ENCODE results near the gene GPR82.
"Not testable (repeated sequence)": the region's sequence is repeated elsewhere in the genome, so short reads cannot be mapped to it uniquely, and the experiment has no call there.

Gene GPR82, protein sequence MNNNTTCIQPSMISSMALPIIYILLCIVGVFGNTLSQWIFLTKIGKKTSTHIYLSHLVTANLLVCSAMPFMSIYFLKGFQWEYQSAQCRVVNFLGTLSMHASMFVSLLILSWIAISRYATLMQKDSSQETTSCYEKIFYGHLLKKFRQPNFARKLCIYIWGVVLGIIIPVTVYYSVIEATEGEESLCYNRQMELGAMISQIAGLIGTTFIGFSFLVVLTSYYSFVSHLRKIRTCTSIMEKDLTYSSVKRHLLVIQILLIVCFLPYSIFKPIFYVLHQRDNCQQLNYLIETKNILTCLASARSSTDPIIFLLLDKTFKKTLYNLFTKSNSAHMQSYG

DNA sequence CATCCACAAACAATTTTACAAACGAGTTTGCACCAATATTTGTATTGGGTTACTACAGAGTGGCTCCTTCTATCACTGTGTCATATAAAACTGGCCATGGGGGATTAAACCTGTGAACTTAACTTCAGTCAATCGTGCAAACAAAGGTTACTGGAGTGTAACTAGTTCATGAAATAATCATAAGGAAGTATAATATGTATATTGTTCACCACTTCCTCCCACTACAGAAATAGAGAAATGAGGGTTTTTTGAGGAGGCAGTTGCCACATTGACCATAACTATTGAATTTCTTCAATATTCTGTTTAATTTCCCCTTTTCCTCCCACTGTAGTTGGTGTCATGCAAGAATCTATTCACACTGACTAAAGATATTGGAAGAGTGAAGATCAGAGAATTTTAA, at the start of gene GPR82:
Gene GPR82, plus strand, starts transcription at position 356 of the 400 bp plus-strand sequence. CDS start 2,846 bp downstream, outside the sequence.
- Mint-ChIP-seq H3K4me1 (peaks cover 65% of the 10 kb centered on the region), H3K4me3 (no peak within 1 kb of the TSS), H3K9me3 (peaks cover 5% of the 10 kb centered on the region), H3K27ac (peak within 1 kb of the TSS; percentile 86), H3K36me3 (ENCODE audit: low read depth) (peaks cover 20% of the 10 kb centered on the region), H3K27me3 (no peaks in the 10 kb centered on the region)
- DNase-seq (no peak), ATAC-seq (no peak)

- not testable (repeated sequence) for H3K27ac Mint-ChIP-seq; DNase-seq; H3K4me3 Mint-ChIP-seq; H3K27me3 Mint-ChIP-seq; H3K36me3 Mint-ChIP-seq (ENCODE audit: low read depth); ATAC-seq; H3K9me3 Mint-ChIP-seq
- peaks cover 15% of the 10 kb centered on the region for H3K4me1 Mint-ChIP-seq
These were observed 47.6 kb upstream of the GPR82 start for GRCh38 chrX:41676361-41676760.

DNA sequence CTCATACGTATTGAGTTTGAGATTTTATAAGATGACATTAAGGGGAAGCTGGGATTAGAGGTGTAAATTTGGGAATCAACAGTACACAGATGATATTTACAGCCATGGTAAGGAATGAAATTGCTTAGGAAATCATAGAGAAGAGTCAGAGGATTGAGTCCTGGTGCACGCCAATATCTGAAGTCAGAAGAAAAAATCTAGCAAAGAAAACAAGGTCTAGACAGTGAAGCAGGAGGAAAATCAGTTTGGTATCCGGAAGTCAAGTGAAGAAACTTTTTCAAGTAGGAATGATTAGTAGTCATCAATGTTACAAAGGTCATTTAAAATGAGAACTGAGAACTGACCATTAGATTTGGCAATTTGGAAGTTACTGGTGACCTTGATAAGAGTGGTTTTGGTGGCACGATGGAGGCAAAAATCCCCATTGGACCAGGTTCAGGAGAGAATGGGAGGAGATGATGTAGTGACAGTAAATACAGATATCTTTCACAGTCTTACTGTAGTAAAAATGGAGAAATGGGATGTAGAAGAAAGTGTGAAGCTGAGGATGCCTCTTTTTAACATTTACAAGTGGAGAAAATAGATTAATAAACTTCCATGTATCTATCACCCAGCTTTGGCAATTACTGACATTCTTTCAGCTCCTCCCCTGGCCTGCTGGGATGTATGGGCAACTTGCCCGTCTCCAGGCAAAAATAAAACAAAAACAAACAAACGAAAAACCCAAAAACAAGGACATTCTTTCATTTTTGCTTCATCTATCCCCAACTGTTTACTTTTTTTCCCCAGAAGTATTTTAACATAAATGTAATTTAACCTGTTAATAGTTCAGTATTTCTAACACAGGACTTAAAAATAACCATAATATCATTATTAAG, 46.6 kb upstream of the GPR82 start:
- H3K9me3 Mint-ChIP-seq = no peaks in the 10 kb centered on the region
- no peaks in the 10 kb centered on the region for H3K27me3 Mint-ChIP-seq
- peaks cover 12% of the 10 kb centered on the region for H3K4me1 Mint-ChIP-seq
- no peak overlapping the region for H3K4me3 Mint-ChIP-seq
- H3K36me3 Mint-ChIP-seq (ENCODE audit: low read depth) = peaks cover 7% of the 10 kb centered on the region
- DNase-seq (no peak), ATAC-seq (no peak)
- H3K27ac Mint-ChIP-seq = no peak overlapping the region

DNA sequence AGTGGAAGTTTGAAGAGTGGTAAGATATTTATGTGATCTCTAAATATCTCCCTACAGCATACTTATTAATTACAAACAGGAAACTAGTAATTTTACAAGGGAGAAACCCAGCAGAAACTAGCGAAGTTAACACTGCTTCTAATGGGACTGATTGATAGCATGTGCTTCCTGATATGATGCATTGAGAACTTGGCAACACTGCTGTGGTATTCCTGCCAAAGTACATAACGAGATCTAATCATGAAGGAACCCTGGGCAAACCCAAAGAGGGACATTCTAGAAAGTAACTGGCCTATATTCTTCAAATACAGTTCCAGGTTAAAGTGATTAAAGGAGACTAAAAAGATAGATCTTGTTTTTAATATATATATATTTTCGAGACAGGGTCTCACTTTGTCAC, 39.8 kb upstream of the GPR82 start:
- DNase-seq = no peak
- no peak overlapping the region for H3K27ac Mint-ChIP-seq

GRCh38 chrX:41684940-41685339, 39.0 kb upstream of the GPR82 start:
- no peak for DNase-seq
- no peak for ATAC-seq
- Mint-ChIP-seq H3K9me3 (no peaks in the 10 kb centered on the region), H3K4me3 (no peak overlapping the region), H3K27ac (no peak overlapping the region), H3K36me3 (ENCODE audit: low read depth) (no peaks in the 10 kb centered on the region), H3K4me1 (peaks cover 30% of the 10 kb centered on the region), H3K27me3 (no peaks in the 10 kb centered on the region)

More for the DNA sequence above, 39.8 kb upstream of the GPR82 start:
- Mint-ChIP-seq H3K36me3 (ENCODE audit: low read depth) (no peaks in the 10 kb centered on the region), H3K27me3 (no peaks in the 10 kb centered on the region), H3K4me1 (peaks cover 26% of the 10 kb centered on the region), H3K4me3 (no peak overlapping the region), H3K9me3 (no peaks in the 10 kb centered on the region)
- ATAC-seq = no peak

DNA sequence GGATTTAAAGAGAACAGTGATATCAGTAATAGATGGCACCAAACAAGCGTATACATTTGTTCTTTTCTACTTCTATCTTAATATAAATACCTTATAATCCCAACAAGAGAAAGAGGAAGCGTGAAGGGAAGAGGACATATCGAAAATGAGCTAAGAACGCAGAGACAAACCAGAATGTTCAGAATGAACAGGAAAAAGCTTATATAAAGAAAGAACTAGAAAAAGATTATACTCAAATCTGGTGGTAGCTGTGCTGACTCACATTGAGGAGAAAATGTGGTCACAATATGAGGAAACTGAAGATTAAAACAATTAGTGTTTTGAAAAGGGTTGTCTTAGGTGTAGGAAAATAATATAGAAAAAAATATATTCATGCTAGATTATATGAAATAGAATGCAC, 37.2 kb upstream of the GPR82 start:
- H3K27me3 Mint-ChIP-seq = no peaks in the 10 kb centered on the region
- H3K9me3 Mint-ChIP-seq = no peaks in the 10 kb centered on the region
- no peaks in the 10 kb centered on the region for H3K36me3 Mint-ChIP-seq (ENCODE audit: low read depth)
- ATAC-seq = no peak
- no peak for DNase-seq
- H3K4me3 Mint-ChIP-seq = no peak overlapping the region
- peaks cover 38% of the 10 kb centered on the region for H3K4me1 Mint-ChIP-seq
- H3K27ac Mint-ChIP-seq = no peak overlapping the region

- Mint-ChIP-seq H3K27me3 (no peaks in the 10 kb centered on the region), H3K9me3 (no peaks in the 10 kb centered on the region), H3K36me3 (ENCODE audit: low read depth) (no peaks in the 10 kb centered on the region), H3K4me1 (peaks cover 52% of the 10 kb centered on the region), H3K27ac (peak overlapping the region; percentile 52), H3K4me3 (peak overlapping the region; percentile 56)
- DNase-seq (no peak), ATAC-seq (no peak)
These were observed 35.8 kb upstream of the GPR82 start for GRCh38 chrX:41688156-41688555.

- H3K4me3 Mint-ChIP-seq = peak within 1 kb of the TSS; percentile 56
- H3K9me3 Mint-ChIP-seq = no peaks in the 10 kb centered on the region
- H3K4me1 Mint-ChIP-seq = peaks cover 58% of the 10 kb centered on the region
- ATAC-seq (peak; percentile 69), DNase-seq (peak; percentile 13)
- peak within 1 kb of the TSS; percentile 77 for H3K27ac Mint-ChIP-seq
- no peaks in the 10 kb centered on the region for H3K36me3 Mint-ChIP-seq (ENCODE audit: low read depth)
- H3K27me3 Mint-ChIP-seq = no peaks in the 10 kb centered on the region
These were observed 35.1 kb upstream of the GPR82 start, which contains the start of gene GPR34 for GRCh38 chrX:41688835-41689234. Gene GPR34, plus strand, starts transcription at chrX:41688973. Its CDS starts 6,661 bp downstream, at chrX:41695634.

DNA sequence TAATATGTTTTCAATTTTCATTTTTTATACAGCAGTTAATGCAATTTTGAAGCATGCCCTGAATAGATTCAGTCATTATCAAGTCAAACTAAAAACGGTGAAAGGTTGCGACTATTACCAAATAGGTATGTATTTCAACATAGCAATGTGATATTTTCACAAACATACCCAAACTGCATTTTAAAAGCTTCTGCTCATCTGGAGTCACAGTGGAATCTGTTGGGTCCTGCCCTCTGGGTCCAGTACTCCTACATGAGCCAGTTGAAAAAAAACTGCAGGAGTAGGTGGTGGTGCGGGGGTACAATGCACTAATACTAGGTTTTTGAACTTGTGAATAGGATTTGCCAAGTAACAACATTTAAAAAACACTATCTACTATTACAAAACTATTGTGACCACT, 34.3 kb upstream of the GPR82 start:
- DNase-seq (no peak), ATAC-seq (no peak)
- Mint-ChIP-seq H3K9me3 (no peaks in the 10 kb centered on the region), H3K36me3 (ENCODE audit: low read depth) (no peaks in the 10 kb centered on the region), H3K27ac (no peak overlapping the region), H3K4me1 (peaks cover 64% of the 10 kb centered on the region), H3K27me3 (no peaks in the 10 kb centered on the region), H3K4me3 (no peak overlapping the region)

DNA sequence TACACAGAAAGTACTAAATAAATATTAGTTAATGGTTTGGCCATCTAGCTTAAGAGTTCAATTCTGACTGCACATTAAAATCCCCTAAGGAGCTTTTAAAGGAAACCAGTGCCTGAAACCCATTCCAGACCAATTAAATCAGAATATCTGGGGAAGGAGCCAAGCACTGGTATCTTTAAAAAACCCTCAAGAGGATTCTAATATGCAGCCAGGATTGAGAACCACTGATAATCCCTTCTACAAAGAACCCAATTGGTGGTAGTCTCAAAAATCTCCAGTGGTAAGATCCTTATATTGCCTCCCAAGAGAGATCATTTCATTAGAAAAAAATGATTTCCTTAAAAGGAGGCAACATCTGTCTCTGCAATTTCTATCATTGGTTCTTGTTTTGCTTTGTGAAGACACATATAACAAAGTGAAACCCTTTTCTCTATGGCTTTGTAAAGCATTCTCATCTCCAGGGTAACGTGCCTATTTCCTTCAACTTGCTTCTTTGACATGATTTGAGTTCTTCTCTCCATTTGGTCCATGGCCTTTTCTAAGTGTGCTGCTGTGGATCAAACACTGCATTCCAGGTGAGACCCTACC, 31.7 kb upstream of the GPR82 start:
- Mint-ChIP-seq H3K9me3 (no peaks in the 10 kb centered on the region), H3K36me3 (ENCODE audit: low read depth) (peaks cover 2% of the 10 kb centered on the region), H3K27ac (no peak overlapping the region), H3K4me3 (no peak overlapping the region), H3K27me3 (no peaks in the 10 kb centered on the region), H3K4me1 (peaks cover 61% of the 10 kb centered on the region)
- DNase-seq (no peak), ATAC-seq (no peak)

- ATAC-seq (no peak), DNase-seq (no peak)
- H3K4me1 Mint-ChIP-seq = peaks cover 58% of the 10 kb centered on the region
- H3K36me3 Mint-ChIP-seq (ENCODE audit: low read depth) = peaks cover 4% of the 10 kb centered on the region
- H3K27me3 Mint-ChIP-seq = no peaks in the 10 kb centered on the region
- peak overlapping the region; percentile 10 for H3K27ac Mint-ChIP-seq
- H3K4me3 Mint-ChIP-seq = no peak overlapping the region
- no peaks in the 10 kb centered on the region for H3K9me3 Mint-ChIP-seq
These were observed 31.0 kb upstream of the GPR82 start for GRCh38 chrX:41693024-41693423.

- Mint-ChIP-seq H3K4me3 (no peak overlapping the region), H3K27me3 (no peaks in the 10 kb centered on the region), H3K36me3 (ENCODE audit: low read depth) (peaks cover 4% of the 10 kb centered on the region), H3K4me1 (peaks cover 51% of the 10 kb centered on the region), H3K27ac (no peak overlapping the region), H3K9me3 (no peaks in the 10 kb centered on the region)
- peak; percentile 69 for ATAC-seq
- no peak for DNase-seq
These were observed 28.6 kb upstream of the GPR82 start for GRCh38 chrX:41695426-41695825.

DNA sequence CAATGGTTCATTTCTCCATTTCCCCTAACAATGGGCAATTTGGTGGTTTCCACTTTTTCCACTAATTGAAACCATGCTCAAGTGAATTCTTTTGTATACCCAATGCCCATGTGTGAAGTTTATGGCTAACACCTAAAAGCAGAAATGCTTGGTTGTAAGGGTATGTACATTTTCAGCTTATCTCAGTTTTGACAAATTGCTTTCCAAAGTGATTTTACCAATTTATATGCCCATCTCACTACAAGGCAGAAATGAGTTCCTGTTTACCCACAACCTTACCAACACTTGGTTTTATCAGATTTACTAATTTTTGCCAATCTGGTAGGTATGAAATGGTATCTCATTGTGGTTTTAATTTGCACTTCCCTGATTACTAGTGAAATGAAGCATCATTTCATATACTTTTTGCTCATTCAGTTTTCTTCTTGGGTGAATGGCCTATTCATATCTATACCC, 20.4 kb upstream of the GPR82 start:
- H3K27me3 Mint-ChIP-seq = no peaks in the 10 kb centered on the region
- H3K4me1 Mint-ChIP-seq = peaks cover 52% of the 10 kb centered on the region
- no peaks in the 10 kb centered on the region for H3K36me3 Mint-ChIP-seq (ENCODE audit: low read depth)
- no peak overlapping the region for H3K4me3 Mint-ChIP-seq
- no peaks in the 10 kb centered on the region for H3K9me3 Mint-ChIP-seq
- ATAC-seq (peak; percentile 72), DNase-seq (no peak)
- no peak overlapping the region for H3K27ac Mint-ChIP-seq

- Mint-ChIP-seq H3K27ac (no peak overlapping the region), H3K9me3 (no peaks in the 10 kb centered on the region), H3K36me3 (ENCODE audit: low read depth) (no peaks in the 10 kb centered on the region), H3K27me3 (no peaks in the 10 kb centered on the region), H3K4me1 (peaks cover 58% of the 10 kb centered on the region), H3K4me3 (no peak overlapping the region)
- no peak for ATAC-seq
- no peak for DNase-seq
These were observed 18.9 kb upstream of the GPR82 start for GRCh38 chrX:41705042-41705441.
